GM21526 (cell line): ENCODE data around the gene HES6.

ENCODE experiments used
- ATAC-seq: cut with Tn5 transposase; IDR thresholded peaks from one replicate; pipeline ENCODE4 v1.9.1; 2021; ENCODE audit warnings: moderate library complexity; ENCODE audit not compliant: unreplicated experiment, low FRiP score

Gene HES6

DNA sequence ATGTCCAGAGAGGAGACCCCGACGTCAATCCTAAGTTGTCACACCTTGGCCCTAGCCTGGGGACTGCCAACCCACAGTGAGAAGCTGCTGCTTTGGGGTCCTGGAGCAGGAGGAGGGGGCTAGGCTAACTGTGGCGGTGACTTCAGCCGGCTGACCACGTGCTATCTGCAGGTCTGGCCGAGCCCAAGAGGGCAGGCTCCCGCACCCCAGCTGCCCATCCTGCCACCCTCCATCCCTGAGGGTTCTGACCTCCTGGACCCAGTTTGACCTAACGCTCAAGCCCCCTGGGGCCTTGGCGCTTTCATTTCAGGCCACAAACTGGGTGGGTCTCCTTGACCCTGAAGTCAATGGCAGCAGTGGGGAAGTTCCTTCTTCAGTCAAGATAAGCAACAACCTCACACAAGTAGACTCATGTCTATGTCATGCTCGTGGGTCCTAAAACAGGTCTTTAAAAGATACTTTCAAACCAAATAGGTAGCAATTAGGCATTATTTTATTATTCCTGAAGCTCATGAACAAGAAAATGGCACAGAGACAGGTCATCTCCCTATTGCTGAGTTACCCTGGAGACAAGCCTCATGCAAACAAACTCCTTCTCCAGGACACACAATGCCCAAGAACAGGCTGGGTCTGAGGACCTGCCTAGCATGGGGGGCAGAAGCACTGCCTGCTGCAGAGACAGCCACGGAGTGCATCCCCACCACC is 2.3 kb downstream of the HES6 start:
- no peak for ATAC-seq

GRCh38 chr2:238236571-238236970 is 3.3 kb downstream of the HES6 start:
- ATAC-seq, result no peak

GRCh38 chr2:238235856-238236255 is 4.0 kb downstream of the HES6 start:
- no peak for ATAC-seq

GRCh38 chr2:238235331-238235732 is 4.5 kb downstream of the HES6 start:
- no peak for ATAC-seq

DNA sequence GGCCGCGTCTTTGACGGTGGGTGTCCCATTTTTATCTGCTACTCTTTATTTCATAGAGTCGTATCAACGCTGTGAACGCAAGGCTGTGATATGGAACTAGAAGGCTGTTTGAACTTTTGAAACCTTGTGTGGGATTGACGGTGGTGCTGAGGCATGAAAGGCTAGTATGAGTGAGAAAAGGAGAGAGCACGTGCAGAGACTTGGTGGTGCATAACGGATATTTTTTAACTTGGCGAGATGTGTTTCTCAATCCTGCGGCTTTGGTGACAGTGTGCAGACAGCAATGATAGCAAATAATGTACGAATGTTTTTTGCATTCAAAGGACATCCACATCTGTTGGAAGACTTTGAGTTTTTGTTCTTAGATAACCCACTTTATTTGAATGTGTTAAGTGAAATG is 6.2 kb downstream of the HES6 start:
- ATAC-seq, result no peak

DNA sequence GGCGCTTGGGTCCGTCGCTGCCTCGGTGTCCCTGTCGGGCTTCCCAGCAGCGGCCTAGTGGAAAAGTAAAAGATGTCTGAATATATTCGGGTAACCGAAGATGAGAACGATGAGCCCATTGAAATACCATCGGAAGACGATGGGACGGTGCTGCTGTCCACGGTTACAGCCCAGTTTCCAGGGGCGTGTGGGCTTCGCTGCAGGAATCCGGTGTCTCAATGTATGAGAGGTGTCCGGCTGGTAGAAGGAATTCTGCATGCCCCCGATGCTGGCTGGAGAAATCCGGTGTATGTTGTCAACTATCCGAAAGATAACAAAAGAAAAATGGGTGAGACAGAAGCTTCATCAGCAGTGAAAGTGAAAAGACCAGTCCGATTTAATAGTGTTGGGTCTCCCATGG is 8.0 kb downstream of the HES6 start:
- ATAC-seq, result no peak

- ATAC-seq, result no peak
These were observed 8.5 kb downstream of the HES6 start for GRCh38 chr2:238231251-238231793.

GRCh38 chr2:238230699-238231098 is 9.1 kb downstream of the HES6 start:
- ATAC-seq, result no peak

GRCh38 chr2:238228700-238229099 is 11.1 kb downstream of the HES6 start:
- no peak for ATAC-seq

DNA sequence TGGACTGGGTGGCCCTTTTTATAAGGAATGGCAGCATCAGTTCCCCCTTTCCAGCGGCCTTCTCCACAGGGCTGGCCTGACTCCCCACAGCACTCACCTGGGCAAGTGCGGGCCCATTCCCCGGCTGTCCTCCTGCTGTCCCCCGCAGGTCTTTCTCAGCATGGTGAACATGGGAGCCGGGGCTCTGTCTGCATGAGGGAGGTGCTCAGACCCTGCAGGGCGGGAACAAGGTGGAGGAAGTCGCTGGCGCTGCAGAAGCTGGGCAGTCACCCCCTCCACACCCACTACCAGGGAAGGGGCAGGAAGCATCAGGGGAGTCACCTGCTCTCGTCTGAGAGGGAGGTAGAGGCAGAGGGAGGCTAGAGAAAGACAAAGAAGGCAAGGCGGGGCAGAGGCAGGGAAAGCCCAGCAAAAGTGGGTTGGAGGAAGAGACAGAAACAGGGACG is 12.2 kb downstream of the HES6 start:
- ATAC-seq, result no peak

GRCh38 chr2:238226698-238227586 is 12.9 kb downstream of the HES6 start:
- ATAC-seq, result no peak

- no peak for ATAC-seq
These were observed 13.7 kb downstream of the HES6 start for GRCh38 chr2:238225911-238226697.

DNA sequence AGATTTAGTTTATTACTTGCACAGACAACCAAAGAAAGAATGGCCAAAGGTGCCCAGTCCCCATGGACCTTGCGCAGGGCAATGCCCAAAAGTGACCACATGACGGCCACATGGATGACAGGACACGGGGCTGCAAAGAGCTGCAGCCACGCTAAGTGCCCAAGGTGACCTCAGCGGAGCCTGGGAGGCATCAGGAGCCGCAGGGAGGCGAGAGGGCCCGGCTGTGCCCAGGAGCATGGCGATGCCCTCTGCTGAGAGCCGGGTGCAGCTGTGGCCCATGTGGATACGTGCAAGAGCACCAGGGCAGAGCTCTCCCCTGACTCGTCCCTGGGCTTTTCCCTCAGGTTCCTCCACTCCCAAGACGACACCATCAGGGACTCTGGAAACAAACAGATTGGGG is 14.7 kb downstream of the HES6 start:
- ATAC-seq, result no peak

- ATAC-seq, result no peak
These were observed 15.3 kb downstream of the HES6 start for GRCh38 chr2:238224356-238225035.

DNA sequence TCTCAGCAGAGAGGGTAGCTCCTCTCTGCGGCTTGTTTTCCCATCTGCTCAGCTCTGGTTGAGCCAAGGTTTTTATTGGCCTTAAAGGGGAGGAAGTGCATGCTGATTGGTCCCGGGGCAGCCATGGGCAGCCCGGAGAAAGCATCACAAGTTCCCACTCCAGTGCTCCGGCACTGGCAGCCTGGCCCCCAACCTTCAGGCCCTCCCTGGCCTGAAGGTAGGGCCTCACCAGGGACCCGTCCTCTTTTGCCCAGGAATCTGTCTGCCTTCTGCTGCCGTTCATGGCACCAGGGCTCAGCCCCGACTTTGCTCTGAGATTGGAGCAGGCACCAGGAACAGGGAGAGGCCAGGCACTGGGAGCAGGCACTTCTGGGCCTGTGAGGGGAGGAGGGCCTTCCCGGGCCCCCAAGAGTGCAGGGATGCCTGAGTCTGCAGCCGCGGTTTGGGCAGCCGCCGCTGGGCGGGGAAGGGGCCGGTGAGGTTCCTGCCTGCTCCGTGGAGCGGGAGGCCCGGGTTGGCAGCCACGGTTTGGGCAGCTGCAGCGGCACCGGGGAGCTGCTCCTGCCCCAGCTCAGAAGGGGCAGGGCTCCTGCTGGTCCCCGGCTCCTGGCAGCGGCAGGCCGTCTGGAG is 18.8 kb downstream of the HES6 start:
- no peak for ATAC-seq

DNA sequence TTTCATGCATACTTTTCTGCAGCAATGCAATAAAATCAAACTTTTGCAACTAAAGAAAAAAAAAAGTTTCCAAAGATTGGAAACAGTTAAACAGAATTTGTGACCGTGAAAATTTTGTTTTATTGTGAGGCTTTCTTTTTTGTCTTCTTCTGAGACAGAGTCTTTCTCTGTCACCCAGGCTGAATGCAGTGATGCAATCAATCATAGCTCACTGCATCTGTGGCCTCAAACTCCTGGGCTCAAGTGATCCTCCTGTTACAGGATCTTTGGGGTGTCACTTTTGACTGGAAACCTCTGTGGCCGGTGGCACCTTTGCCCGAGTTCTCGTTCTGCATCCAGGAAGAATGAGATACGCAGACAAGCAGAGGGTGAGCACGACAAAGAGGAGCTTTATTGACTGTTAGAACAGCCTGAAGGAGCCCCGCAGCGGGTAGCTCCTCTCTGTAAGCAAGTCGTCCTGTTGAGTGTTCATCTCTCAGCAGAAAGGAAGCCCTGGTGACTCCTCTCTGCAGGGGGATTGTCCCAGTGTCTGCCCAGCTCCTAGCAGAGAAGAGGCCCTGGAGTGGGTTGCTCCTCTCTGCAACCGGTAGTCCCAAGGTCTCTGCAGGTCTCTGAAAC is 19.5 kb downstream of the HES6 start:
- no peak for ATAC-seq

DNA sequence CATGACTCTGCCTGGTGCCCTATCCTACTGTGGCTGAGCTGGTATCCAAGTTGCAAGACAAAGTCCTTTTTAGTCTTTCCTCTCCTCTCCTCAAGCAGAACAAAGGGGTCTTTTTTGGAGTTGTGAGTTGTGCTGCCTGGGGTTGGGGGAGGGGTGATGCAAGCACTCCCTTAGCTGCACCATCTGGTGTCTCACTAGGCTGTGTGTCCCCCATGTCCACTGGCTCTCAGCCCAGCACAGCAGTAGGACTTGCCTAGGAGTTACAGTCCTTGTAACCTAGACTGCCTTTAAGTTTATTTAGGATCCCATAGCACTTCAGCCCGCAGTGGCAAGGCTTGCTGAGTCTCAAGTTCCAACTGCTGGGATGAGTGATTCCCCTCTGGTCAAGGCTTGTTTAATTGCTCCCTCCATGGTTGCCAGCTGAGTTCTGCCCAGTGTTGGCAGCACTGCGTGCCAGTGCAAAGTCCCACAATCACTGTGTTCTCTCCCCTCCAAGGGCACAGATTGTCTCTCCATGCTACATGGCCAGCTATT is 23.1 kb downstream of the HES6 start:
- ATAC-seq, result no peak

- ATAC-seq, result no peak
These were observed 32.8 kb downstream of the HES6 start for GRCh38 chr2:238207006-238207405.
